KOPT-K1 (cell line): Measurements from ENCODE around the gene LYZL6.

Source experiments
- H3K27ac ChIP-seq: fragments of 200-600 bp; sonication (generic); 2 replicates; pipeline ENCODE4 v1.5.1; 2016; ENCODE audit warnings: antibody characterized with exemption, mild to moderate bottlenecking, low read depth, low read length; ENCODE audit not compliant: poor library complexity, severe bottlenecking
- H3K36me3 ChIP-seq: fragments of 200-600 bp; sonication (generic); 2 replicates; pipeline ENCODE4 v1.5.1; 2017; ENCODE audit warnings: antibody characterized with exemption, mild to moderate bottlenecking, low read length, moderate library complexity; ENCODE audit not compliant: insufficient read depth
- H3K9me3 ChIP-seq: fragments of 200-600 bp; sonication (generic); 2 replicates; pipeline ENCODE4 v1.5.1; 2017; ENCODE audit warnings: antibody characterized with exemption, low read length, mild to moderate bottlenecking; ENCODE audit not compliant: insufficient read depth, poor library complexity, severe bottlenecking

LYZL6 gene

GRCh38 chr17:35889818-35890773 is 53.4 kb downstream of the LYZL6 start:
- no peaks in the 10 kb centered on the region for H3K36me3 ChIP-seq
- no peak overlapping the region for H3K27ac ChIP-seq
- H3K9me3 ChIP-seq, result no peaks in the 10 kb centered on the region

DNA sequence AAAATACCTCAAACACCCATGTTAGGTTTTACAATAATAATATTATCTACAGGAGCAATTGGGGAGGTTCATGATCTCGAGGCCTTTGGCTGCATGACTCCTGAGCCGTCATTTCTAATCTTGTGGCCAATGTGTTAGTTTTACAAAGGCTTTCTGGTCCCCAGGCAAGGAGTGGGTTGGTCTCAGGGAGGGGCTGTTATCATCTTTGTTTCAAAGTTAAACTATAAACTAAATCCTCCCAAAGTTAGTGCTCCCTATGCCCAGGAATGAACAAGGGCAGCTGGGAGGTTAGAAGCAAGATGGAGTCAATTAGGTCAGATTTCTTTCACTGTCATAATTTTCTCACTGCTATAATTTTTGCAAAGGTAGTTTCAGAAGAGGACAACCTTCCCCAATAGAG is 54.3 kb downstream of the LYZL6 start:
- H3K9me3 ChIP-seq, result no peaks in the 10 kb centered on the region
- H3K36me3 ChIP-seq, result no peaks in the 10 kb centered on the region
- no peak overlapping the region for H3K27ac ChIP-seq
